Prostate gland (tissue), 2 donors: ENCODE results near the gene CREBZF. TPM values are rescaled to one million over a fixed set of nuclear protein-coding genes. Genes with fewer than 3 reads are reported as not detected.

Experiments used
- DNase-seq: peaks from one replicate; pipeline ENCODE4 v3.0.0-alpha.2; 2019; ENCODE audit warnings: low spot score
- H3K27ac ChIP-seq, 2 donors: fragments of 200-600 bp; sonication (generic); 2 replicates each; pipeline ENCODE4 v1.5.1; 2017 to 2019
- H3K27me3 ChIP-seq: fragments of 200-600 bp; sonication (generic); replicated peaks from 2 replicates; pipeline ENCODE4 v1.5.1; 2019; ENCODE audit not compliant: insufficient read depth
- H3K36me3 ChIP-seq, 2 donors: fragments of 200-600 bp; sonication (generic); 1 replicate in 1 of 2; 2 replicates in 1 of 2; pipeline versions ENCODE4 v1.5.1 to v1.8.1; 2017 to 2019
- H3K4me1 ChIP-seq: fragments of 200-600 bp; sonication (generic); replicated peaks from 2 replicates; pipeline ENCODE4 v1.5.1; 2019
- H3K4me3 ChIP-seq, 2 donors: fragments of 200-600 bp; sonication (generic); 2 replicates each; pipeline ENCODE4 v1.5.1; 2017 to 2019
- H3K9me3 ChIP-seq: fragments of 200-600 bp; sonication (generic); 2 replicates; pipeline ENCODE4 v1.5.1; 2017
- CTCF ChIP-seq, 4 experiments: fragments of 200-600 bp in 2 of 4; fragments of 450-650 bp in 2 of 4; sonication (generic) in 2 of 4; IDR thresholded peaks; 1 replicate in 3 of 4; 2 replicates in 1 of 4; pipeline ENCODE4 v1.5.1; 2016 to 2019; ENCODE audit warnings: antibody characterized with exemption in 4 of 4, mild to moderate bottlenecking in 2 of 4, moderate library complexity in 2 of 4
- POLR2A ChIP-seq: fragments of 450-650 bp; IDR thresholded peaks from one replicate; pipeline ENCODE4 v1.6.1; 2016; ENCODE audit warnings: antibody characterized with exemption, mild to moderate bottlenecking
- POLR2AphosphoS5 ChIP-seq: sonication (generic); formaldehyde crosslinking; IDR thresholded peaks from one replicate; pipeline ENCODE4 v1.6.1; 2017; ENCODE audit warnings: antibody characterized with exemption
- WGBS: methylation state at CpG from one replicate; pipeline ENCODE4 v1.1.5; 2018; 5-methylcytosine and 5-hydroxymethylcytosine counted together
- intact Hi-C: fragments of 100-400 bp; cut with DNase I; formaldehyde crosslinking; loops from one replicate; pipeline ENCODE4 v1.14.2; 2022
- total RNA-seq, 2 donors: library from RNA; depleted of rRNA; stranded (reverse); fragments of >200 nt; gene quantifications; one replicate each; pipeline ENCODE4 v1.1.0, GENCODE V29; 2016

Gene CREBZF
- total RNA-seq, 2 donors from 2014 or later: 50.2 to 89.5 TPM

DNA sequence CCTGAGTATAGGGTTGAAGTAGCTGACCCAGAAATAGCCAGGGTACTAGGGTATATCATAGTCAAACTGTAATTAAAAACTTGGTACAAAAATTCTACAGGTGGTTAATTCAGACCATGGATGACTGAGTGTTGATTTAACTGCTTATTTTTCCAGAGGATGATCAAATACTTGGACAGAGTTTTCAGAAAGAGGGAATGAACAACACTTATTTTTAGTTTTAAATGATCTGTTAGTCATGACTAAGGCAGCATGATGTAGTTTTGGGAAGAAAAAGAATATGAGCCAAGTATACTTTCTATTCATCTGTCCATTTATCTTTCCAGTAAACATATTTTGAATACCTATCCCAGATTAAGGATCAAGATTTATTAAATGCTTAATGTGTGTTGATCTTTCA lies 40.9 kb upstream of the CREBZF start:
- DNase-seq: no peak
- H3K9me3 ChIP-seq: no peaks in the 10 kb centered on the region
- no peaks in the 10 kb centered on the region for H3K36me3 ChIP-seq
- intact Hi-C loops: no loop called here
- H3K27me3 ChIP-seq: no peaks in the 10 kb centered on the region
- H3K27ac ChIP-seq: no peak overlapping the region
- no peaks in the 10 kb centered on the region for H3K4me1 ChIP-seq
- TF ChIP-seq POLR2AphosphoS5 (no peak), POLR2A (no peak)
- no peak overlapping the region for H3K4me3 ChIP-seq

- WGBS: 94% methylated on average over 3 of the region's 3 CpGs
These were observed 40.0 kb upstream of the CREBZF start for GRCh38 chr11:85704967-85705366.

GRCh38 chr11:85699957-85700741 lies 35.2 kb upstream of the CREBZF start:
- WGBS: 89% methylated on average over 2 of the region's 2 CpGs
- H3K9me3 ChIP-seq: no peaks in the 10 kb centered on the region
- DNase-seq: no peak

More at GRCh38 chr11:85704967-85705366, 40.0 kb upstream of the CREBZF start:
- H3K9me3 ChIP-seq: no peaks in the 10 kb centered on the region
- no peak overlapping the region for H3K4me3 ChIP-seq
- H3K36me3 ChIP-seq: no peaks in the 10 kb centered on the region
- H3K4me1 ChIP-seq: no peaks in the 10 kb centered on the region
- no peak overlapping the region for H3K27ac ChIP-seq
- H3K27me3 ChIP-seq: no peaks in the 10 kb centered on the region
- TF ChIP-seq POLR2AphosphoS5 (no peak), POLR2A (no peak), CTCF (IDR thresholded peaks at IDR 0.05) (no peak)
- intact Hi-C loops: no loop called here
- no peak for DNase-seq

GRCh38 chr11:85698195-85698594 lies 33.3 kb upstream of the CREBZF start:
- 28% methylated on average over 1 of the region's 1 CpG for WGBS

More at GRCh38 chr11:85699957-85700741, 35.2 kb upstream of the CREBZF start:
- H3K36me3 ChIP-seq: no peaks in the 10 kb centered on the region
- TF ChIP-seq POLR2AphosphoS5 (no peak), CTCF (IDR thresholded peaks at IDR 0.05) (no peak), POLR2A (no peak)
- no peaks in the 10 kb centered on the region for H3K4me1 ChIP-seq
- no peaks in the 10 kb centered on the region for H3K27me3 ChIP-seq
- no peak overlapping the region for H3K27ac ChIP-seq
- no peak overlapping the region for H3K4me3 ChIP-seq
- intact Hi-C loops: loop anchor here (10.0 kb wide), 1 partner anchor 515 kb away; no protein-coding TSS in a partner anchor

GRCh38 chr11:85697747-85698146 lies 32.8 kb upstream of the CREBZF start:
- intact Hi-C loops: loop anchor here (10.0 kb wide), 1 partner anchor 517 kb away; no protein-coding TSS in a partner anchor
- Histone ChIP-seq H3K36me3 (no peaks in the 10 kb centered on the region), H3K4me3 (no peak overlapping the region), H3K4me1 (no peaks in the 10 kb centered on the region), H3K27ac (no peak overlapping the region), H3K9me3 (no peaks in the 10 kb centered on the region), H3K27me3 (no peaks in the 10 kb centered on the region)
- WGBS: 75% methylated on average over 2 of the region's 2 CpGs
- DNase-seq: no peak
- TF ChIP-seq POLR2A: no peak
- TF ChIP-seq CTCF (IDR thresholded peaks at IDR 0.05): no peak
- TF ChIP-seq POLR2AphosphoS5: no peak

More at GRCh38 chr11:85698195-85698594, 33.3 kb upstream of the CREBZF start:
- H3K4me3 ChIP-seq: no peak overlapping the region
- H3K27me3 ChIP-seq: no peaks in the 10 kb centered on the region
- H3K36me3 ChIP-seq: no peaks in the 10 kb centered on the region
- H3K9me3 ChIP-seq: no peaks in the 10 kb centered on the region
- no peak for DNase-seq
- H3K27ac ChIP-seq: no peak overlapping the region
- no peaks in the 10 kb centered on the region for H3K4me1 ChIP-seq
- intact Hi-C loops: loop anchor here (10.0 kb wide), 1 partner anchor 517 kb away; no protein-coding TSS in a partner anchor
- TF ChIP-seq POLR2A: no peak
- no peak for TF ChIP-seq POLR2AphosphoS5
- no peak for TF ChIP-seq CTCF (IDR thresholded peaks at IDR 0.05)
